ENCODE data around the gene MUC5B.

Gene MUC5B

GRCh38 chr11:1310318-1310687, 87.4 kb downstream of the MUC5B start:
- Histone ChIP-seq H3K27me3 (ENCODE audit: control insufficient read depth in 5 of 5, insufficient read depth in 4 of 5, low read length in 5 of 5) (no peaks in the 10 kb centered on the region), H3K9ac (ENCODE audit: low read length in 5 of 5) (peak overlapping the region; percentile 63 to 88 (median 74)), H3K4me1 (ENCODE audit: control insufficient read depth in 5 of 5, insufficient read depth in 5 of 5, low read length in 5 of 5) (peaks cover 1 to 51% (median 34%) of the 10 kb centered on the region in 5 donors), H3K9me3 (ENCODE audit: control insufficient read depth in 5 of 5, low read length in 5 of 5) (peaks cover 3 to 11% (median 8%) of the 10 kb centered on the region in 5 donors), H3K27ac (ENCODE audit: low read depth, low read length) (peak overlapping the region; percentile 84), H3K4me3 (ENCODE audit: low read depth in 1 of 5, low read length in 5 of 5) (peak overlapping the region; percentile 60 to 89 (median 75)), H3K36me3 (ENCODE audit: control insufficient read depth in 5 of 5, insufficient read depth in 5 of 5, low read length in 5 of 5) (peaks cover 0 to 12% (median 4%) of the 10 kb centered on the region in 5 donors)

DNA sequence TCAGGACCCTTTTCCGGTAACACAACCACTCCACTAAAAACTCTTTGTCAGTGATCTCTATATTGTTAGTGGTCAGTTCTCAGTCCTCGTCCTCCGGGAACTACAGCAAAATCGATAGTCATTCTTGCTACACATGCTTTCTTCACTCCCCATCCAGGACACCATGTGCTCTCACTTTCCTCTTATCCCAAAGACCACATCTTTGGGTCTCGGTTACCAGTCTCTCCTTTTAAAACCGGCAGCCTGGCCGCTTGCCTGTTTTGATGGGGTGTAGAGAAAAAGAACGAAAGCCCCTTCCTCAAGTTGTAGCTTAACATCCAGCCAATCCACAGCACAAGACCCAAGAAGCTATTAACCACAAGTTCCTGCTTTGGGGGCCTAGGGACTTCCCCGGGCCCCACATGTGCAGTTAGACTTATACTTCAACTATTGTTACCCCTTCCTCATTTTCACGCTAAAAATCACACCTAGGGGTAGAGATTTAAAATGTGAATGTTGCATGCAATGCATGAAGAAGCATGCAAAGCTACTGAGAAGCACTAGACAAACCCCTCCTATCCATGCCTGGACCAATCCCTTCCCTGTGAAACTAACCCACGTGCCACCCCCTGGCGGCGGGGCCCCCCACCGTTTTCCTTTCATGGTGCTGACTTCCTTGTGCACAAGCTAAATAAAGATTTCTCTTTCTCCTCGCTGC, 88.1 kb downstream of the MUC5B start:
- H3K27me3 ChIP-seq (ENCODE audit: control insufficient read depth in 5 of 5, insufficient read depth in 4 of 5, low read length in 5 of 5) = no peaks in the 10 kb centered on the region
- peaks cover 0 to 51% (median 34%) of the 10 kb centered on the region in 5 donors for H3K4me1 ChIP-seq (ENCODE audit: control insufficient read depth in 5 of 5, insufficient read depth in 5 of 5, low read length in 5 of 5)
- H3K9ac ChIP-seq (ENCODE audit: low read length in 5 of 5) = peak overlapping the region in 2 of 5 donors; percentile 66 to 88
- peaks cover 0 to 8% (median 0%) of the 10 kb centered on the region in 5 donors for H3K36me3 ChIP-seq (ENCODE audit: control insufficient read depth in 5 of 5, insufficient read depth in 5 of 5, low read length in 5 of 5)
- H3K9me3 ChIP-seq (ENCODE audit: control insufficient read depth in 5 of 5, low read length in 5 of 5) = peaks cover 3 to 11% (median 8%) of the 10 kb centered on the region in 5 donors
- peak overlapping the region; percentile 60 to 89 (median 75) for H3K4me3 ChIP-seq (ENCODE audit: low read depth in 1 of 5, low read length in 5 of 5)
- H3K27ac ChIP-seq (ENCODE audit: low read depth, low read length) = no peak overlapping the region

Measured in subcutaneous abdominal adipose tissue (tissue), 5 donors.